Measurements from ENCODE around the gene ROR2.
"Not testable (repeated sequence)": the region's sequence is repeated elsewhere in the genome, so short reads cannot be mapped to it uniquely, and the experiment has no call there.

ROR2 gene

GRCh38 chr9:91802391-91802790 lies 147.6 kb downstream of the ROR2 start:
- DNase-seq (ENCODE audit: low read depth in 2 of 3, low spot score in 2 of 3) = no peak

- no peak for DNase-seq (ENCODE audit: low read depth in 2 of 3, low spot score in 2 of 3)
Measured at GRCh38 chr9:91800473-91801030, 149.5 kb downstream of the ROR2 start.

GRCh38 chr9:91799113-91799744 lies 150.8 kb downstream of the ROR2 start:
- DNase-seq (ENCODE audit: low read depth in 2 of 3, low spot score in 2 of 3) = no peak

- DNase-seq (ENCODE audit: low read depth in 2 of 3, low spot score in 2 of 3) = peak in 1 of 3 experiments; percentile 15
Measured at GRCh38 chr9:91798273-91799112, 151.5 kb downstream of the ROR2 start.

GRCh38 chr9:91797517-91797916 lies 152.5 kb downstream of the ROR2 start:
- not testable (repeated sequence) for DNase-seq (ENCODE audit: low read depth in 2 of 3, low spot score in 2 of 3)

- not testable (repeated sequence) for DNase-seq (ENCODE audit: low read depth in 2 of 3, low spot score in 2 of 3)
Measured at GRCh38 chr9:91796516-91796915, 153.5 kb downstream of the ROR2 start.

- DNase-seq (ENCODE audit: low read depth in 2 of 3, low spot score in 2 of 3) = no peak
Measured at GRCh38 chr9:91795598-91796241, 154.3 kb downstream of the ROR2 start.

GRCh38 chr9:91793371-91793770 lies 156.7 kb downstream of the ROR2 start:
- DNase-seq (ENCODE audit: low read depth in 2 of 3, low spot score in 2 of 3) = not testable (repeated sequence)

GRCh38 chr9:91790917-91791316 lies 159.1 kb downstream of the ROR2 start:
- DNase-seq (ENCODE audit: low read depth in 2 of 3, low spot score in 2 of 3) = no peak

- no peak for DNase-seq (ENCODE audit: low read depth in 2 of 3, low spot score in 2 of 3)
Measured at GRCh38 chr9:91789941-91790340, 160.1 kb downstream of the ROR2 start.

- no peak for DNase-seq (ENCODE audit: low read depth in 2 of 3, low spot score in 2 of 3)
Measured at GRCh38 chr9:91787931-91788330, 162.1 kb downstream of the ROR2 start.

- DNase-seq (ENCODE audit: low read depth in 2 of 3, low spot score in 2 of 3) = no peak
Measured at GRCh38 chr9:91786132-91786896, 163.7 kb downstream of the ROR2 start.

GRCh38 chr9:91785447-91785842 lies 164.6 kb downstream of the ROR2 start:
- no peak for DNase-seq (ENCODE audit: low read depth in 2 of 3, low spot score in 2 of 3)

- DNase-seq (ENCODE audit: low read depth in 2 of 3, low spot score in 2 of 3) = no peak
Measured at GRCh38 chr9:91784673-91785446, 165.2 kb downstream of the ROR2 start.

- no peak for DNase-seq (ENCODE audit: low read depth in 2 of 3, low spot score in 2 of 3)
Measured at GRCh38 chr9:91783876-91784672, 166.0 kb downstream of the ROR2 start.

GRCh38 chr9:91783411-91783810 lies 166.6 kb downstream of the ROR2 start:
- no peak for DNase-seq (ENCODE audit: low read depth in 2 of 3, low spot score in 2 of 3)

GRCh38 chr9:91782708-91783214 lies 167.3 kb downstream of the ROR2 start:
- DNase-seq (ENCODE audit: low read depth in 2 of 3, low spot score in 2 of 3) = no peak

- DNase-seq (ENCODE audit: low read depth in 2 of 3, low spot score in 2 of 3) = no peak
Measured at GRCh38 chr9:91781906-91782305, 168.1 kb downstream of the ROR2 start.

GRCh38 chr9:91781116-91781515 lies 168.9 kb downstream of the ROR2 start:
- no peak for DNase-seq (ENCODE audit: low read depth in 2 of 3, low spot score in 2 of 3)

Measured in activated CD8-positive, alpha-beta memory T cell treated with anti-CD3 and anti-CD28 coated beads for 48 hours (primary cell).